Pons (tissue), 1 donor: Measurements from ENCODE around the gene TRDN.
"Not testable (repeated sequence)": the region's sequence is repeated elsewhere in the genome, so short reads cannot be mapped to it uniquely, and the experiment has no call there.

Source experiments
- DNase-seq: peaks from one replicate; pipeline ENCODE4 v3.0.0-alpha.2; 2016; ENCODE audit warnings: low spot score

The TRDN gene

GRCh38 chr6:123402052-123402451 lies 234.7 kb downstream of the TRDN start:
- no peak for DNase-seq

DNA sequence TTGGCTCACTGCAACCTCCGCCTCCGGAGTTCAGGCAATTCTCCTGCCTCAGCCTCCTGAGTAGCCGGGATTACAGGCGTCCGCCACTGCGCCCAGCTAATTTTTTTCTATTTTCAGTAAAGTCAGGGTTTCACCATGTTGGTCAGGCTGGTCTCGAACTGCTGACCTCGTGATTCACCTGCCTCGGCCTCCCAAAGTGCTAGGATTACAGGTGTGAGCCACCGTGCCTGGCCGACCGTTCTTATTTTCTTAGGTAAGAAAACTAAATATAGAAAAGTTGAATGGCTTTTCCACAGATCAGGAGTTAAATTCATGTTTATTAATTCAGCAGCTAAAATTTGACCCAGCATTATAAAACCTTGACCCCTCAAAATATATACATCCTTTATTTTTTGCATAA lies 238.7 kb downstream of the TRDN start:
- no peak for DNase-seq

DNA sequence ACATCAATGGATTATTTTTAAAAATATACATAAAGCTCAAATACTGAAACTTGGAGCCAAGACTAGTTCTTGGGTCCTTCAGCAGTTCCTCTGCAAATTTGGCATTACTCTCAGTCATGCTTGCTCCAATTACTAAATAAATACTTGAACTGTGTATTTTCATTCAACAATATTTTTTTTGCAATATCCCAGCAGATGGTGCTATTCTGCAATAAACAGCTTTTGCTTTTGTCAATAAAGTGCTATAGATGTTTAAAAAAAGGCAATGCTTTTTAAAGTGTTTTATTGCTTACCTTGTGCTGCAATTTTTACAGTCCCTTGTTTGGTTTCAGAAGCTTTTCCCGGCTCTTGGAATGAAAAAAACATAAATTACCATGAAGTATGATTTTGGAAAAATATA lies 243.4 kb downstream of the TRDN start:
- peak; percentile 8 for DNase-seq

- DNase-seq, result no peak
Measured at GRCh38 chr6:123383718-123384117, 253.0 kb downstream of the TRDN start.

- peak; percentile 58 for DNase-seq
Measured at GRCh38 chr6:123380257-123380656, 256.5 kb downstream of the TRDN start.

GRCh38 chr6:123372737-123373136 lies 264.0 kb downstream of the TRDN start:
- no peak for DNase-seq

DNA sequence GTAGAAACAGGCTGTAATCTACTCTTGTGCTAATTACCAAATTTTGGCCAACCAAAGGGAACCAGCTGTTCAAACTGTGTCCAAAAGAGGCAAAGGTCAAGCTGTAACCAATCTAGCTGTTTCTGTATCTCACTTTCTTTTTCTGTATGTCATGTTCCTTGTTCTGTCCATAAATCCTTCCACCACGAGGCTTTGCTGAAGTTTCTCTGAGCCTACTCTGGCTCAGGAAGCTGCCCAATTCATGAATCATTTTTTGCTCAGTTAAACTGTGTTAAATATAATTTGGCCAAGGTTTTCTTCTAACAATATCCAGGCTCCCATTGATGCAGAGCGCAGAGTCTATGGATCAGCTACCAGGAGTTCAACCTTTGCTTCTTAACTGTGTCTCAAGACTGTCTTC lies 272.8 kb downstream of the TRDN start:
- DNase-seq, result no peak

- DNase-seq, result no peak
Measured at GRCh38 chr6:123360359-123360758, 276.4 kb downstream of the TRDN start.

- no peak for DNase-seq
Measured at GRCh38 chr6:123352705-123353104, 284.0 kb downstream of the TRDN start.

- DNase-seq, result no peak
Measured at GRCh38 chr6:123352279-123352678, 284.5 kb downstream of the TRDN start.

DNA sequence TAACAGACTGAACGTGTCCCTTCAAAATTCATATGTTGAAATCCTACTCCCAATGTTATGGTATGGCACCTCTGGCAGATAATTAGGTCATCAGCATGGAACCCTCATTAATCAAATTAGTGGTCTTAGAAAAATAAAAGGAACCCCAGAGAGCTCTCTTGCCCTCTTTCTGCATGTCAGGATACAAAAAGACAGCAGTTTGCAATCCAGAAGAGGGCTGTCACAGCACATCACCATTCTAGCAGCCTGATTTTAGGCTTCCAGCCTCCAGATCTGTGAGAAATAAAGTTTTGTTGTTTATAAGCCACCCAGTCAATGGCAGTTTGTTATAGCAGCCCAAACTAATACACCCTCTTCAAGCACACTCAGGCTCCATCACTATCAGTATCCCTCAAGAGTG lies 292.9 kb downstream of the TRDN start:
- no peak for DNase-seq

DNA sequence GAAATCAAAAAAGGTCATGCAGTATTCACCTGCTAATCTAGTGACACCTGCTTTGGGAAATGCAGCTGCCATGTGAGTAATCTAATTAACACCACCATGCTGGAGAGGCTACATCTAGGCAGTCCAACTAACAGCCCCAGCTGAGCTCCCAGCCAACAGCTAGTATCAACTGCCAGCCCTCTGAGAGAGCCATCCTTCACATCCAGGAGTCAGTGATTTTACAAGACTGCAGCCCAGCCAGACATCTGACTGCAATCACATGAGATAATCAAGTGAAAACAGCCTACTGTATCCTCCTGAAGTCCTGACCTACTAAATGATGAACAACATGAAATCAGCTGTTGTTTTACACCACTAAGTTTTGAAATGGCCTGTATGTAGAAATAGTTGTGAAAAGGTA lies 298.4 kb downstream of the TRDN start:
- no peak for DNase-seq

DNA sequence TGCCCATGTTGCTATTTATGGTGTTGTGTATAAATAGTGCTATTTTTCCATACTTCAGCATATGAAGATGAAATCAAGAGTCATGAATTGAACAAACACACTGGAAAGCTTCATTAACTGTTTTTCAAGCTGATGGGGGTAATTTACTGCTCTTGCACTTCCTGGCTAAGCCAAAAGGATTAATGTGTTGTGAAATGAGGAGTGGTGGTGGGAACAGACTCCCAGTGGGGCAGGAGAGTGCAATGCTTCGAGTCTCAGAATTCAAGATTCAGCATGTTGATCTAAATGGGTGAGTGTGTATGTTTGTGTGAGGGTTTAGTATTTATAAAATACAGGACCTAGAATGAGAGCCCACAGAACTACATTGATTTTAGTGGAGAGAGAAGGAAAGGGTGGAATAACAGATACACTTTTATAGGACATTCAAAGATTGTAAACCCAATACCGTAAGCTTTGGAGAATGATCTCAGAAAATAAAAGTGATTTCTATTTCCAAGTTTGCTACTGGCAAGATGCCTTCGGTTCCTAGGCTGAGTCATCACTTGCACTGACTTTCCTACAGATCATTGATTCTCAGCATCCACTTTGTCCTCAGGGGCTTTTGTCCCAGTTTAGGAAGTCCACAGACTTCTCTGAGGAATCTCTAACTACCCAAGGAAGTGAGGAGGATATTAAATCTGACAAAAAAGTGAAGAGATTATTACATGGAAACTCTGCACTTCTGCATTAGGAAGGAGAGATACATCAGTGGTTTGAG lies 303.6 kb downstream of the TRDN start:
- DNase-seq, result no peak

- no peak for DNase-seq
Measured at GRCh38 chr6:123332070-123332469, 304.7 kb downstream of the TRDN start.

DNA sequence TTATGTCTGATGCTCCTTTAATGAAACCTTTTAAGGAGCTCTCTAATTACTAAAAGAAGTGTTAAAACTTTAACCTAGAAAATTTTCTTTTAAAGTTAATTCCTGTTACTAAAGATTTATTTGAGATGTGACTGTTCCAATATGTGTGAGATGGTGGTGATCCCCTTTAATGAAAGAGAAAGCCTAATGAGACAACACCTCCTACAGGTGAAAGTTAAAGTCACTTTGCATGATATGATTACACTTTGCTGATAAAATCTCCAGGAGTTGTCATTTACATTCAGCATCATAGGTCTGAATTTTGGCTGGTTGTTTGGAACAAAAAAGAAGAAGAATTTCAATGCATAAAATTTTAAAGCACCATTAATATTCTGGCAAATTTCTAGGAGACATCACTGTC lies 307.4 kb downstream of the TRDN start:
- no peak for DNase-seq

DNA sequence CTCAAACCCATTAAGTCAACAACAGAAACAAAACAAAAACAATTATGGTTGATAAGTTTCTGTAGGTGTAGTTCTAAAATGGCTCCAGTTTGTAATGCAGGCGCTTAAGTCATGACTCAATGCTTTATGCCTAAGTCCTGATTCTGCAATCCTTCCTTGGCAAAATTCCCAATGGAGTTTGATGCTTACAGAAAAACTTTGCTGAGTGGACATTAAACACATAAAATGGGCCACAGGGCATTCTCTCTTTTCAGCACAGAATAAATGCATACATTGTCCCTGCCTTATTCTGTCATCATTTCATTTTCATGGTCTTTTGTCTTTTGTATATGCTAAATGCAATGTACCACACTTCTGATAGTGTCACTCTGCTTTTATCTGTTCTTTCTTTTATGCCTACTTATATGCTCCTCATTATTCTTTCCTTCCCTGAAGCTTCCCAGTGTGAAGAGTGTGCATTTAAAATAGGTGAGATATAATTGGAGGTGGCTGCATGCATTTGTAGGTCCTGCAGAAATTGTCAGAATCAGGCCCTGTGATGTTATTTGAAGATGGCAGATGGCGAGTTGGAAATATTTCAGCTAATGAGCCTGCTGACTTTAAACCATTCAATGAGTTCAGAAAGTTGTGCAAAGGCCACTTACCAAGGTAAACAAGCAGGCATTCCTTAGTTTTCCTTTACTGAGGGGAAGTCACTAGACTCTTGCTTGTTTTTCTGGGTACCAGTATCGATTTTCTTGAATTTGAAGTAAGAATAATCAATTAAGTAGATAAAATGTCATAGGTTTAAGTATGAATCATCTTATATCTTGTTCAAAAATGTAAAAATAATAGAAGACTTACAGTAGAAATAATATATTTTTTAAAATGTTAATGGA lies 313.1 kb downstream of the TRDN start:
- no peak for DNase-seq

GRCh38 chr6:123321020-123321419 lies 315.7 kb downstream of the TRDN start:
- DNase-seq, result no peak

DNA sequence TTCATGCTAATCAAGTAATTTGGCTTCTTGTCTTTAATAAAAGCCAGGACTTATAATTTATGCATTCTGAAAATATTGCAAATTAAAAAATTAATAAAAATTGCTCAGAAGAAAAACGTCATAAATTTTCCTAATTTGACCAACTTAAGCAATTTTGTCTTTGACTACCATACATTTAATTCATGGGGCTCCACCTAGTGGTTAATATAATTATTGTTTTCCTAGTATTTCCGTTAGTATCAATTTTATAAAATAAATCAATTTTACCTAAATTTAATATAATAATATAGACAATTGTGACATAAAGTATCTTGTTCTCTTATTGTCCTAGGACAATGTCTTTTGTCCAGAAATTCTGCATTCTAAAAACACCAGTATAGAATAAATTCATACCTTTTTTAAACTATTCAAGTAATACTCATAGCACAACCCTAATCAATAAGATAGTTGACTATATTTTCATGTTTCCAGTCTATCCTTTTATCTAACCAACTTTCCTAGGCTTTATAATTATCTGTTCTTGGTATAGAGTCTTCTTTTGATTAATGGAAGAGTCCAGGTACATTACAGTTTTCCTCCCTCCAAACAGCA lies 319.9 kb downstream of the TRDN start:
- peak; percentile 35 for DNase-seq

- not testable (repeated sequence) for DNase-seq
Measured at GRCh38 chr6:123314459-123314858, 322.3 kb downstream of the TRDN start.

GRCh38 chr6:123309130-123309529 lies 327.6 kb downstream of the TRDN start:
- no peak for DNase-seq

DNA sequence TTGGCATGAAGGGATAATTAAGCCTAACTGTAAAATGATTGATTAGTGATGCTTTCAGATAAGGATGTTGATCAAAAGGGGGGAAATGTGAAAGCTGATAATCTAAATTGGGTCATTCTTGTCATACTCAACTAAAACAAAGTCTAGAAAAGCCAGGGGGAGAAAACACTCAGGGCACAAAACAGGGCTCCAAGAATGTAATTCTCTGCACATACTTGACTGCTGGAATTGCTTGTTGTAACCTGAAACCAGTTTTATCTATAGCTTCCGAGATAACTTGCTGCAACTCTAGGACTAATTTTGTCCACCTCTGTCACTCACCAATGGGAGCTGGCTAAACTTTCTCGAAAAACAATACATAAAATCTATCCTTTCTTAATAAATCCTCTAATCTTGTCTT lies 330.4 kb downstream of the TRDN start:
- no peak for DNase-seq

GRCh38 chr6:123295672-123296071 lies 341.1 kb downstream of the TRDN start:
- no peak for DNase-seq

- DNase-seq, result no peak
Measured at GRCh38 chr6:123295181-123295580, 341.6 kb downstream of the TRDN start.
